DMS153 (cell line): Measurements from ENCODE around the gene CDKAL1.
A peak's percentile ranks its signal among the peaks of the same experiment; 100 is the strongest.
"Not testable (repeated sequence)": the region's sequence is repeated elsewhere in the genome, so short reads cannot be mapped to it uniquely, and the experiment has no call there.

Experiments
- DNase-seq: peaks from one replicate; lab custom pipeline; 2025; lab: John Stamatoyannopoulos, UW

The CDKAL1 gene

GRCh38 chr6:20554326-20554725 is 20.1 kb downstream of the CDKAL1 start:
- no peak for DNase-seq

DNA sequence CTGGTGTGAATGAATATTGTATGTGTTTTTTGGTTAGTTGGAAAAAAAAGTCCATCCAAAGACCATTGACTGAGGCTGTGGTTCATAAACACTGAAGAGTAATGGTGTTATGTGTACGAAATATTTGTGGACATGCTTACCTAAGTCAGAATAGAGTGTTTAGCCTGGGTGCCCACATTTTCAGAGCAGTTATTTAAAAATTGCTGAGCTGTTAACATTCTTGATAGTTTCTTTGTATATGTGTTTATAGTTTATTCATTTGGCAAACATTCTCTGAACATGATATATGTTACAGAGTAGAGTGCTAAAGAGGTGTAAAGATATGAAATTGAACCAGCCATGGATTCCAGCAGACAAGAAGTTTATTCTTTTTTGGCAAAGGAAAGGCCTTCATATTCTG is 20.6 kb downstream of the CDKAL1 start:
- no peak for DNase-seq

GRCh38 chr6:20559924-20560551 is 25.8 kb downstream of the CDKAL1 start:
- DNase-seq = no peak

- DNase-seq = no peak
Measured at GRCh38 chr6:20563377-20563776, 29.1 kb downstream of the CDKAL1 start.

- no peak for DNase-seq
Measured at GRCh38 chr6:20564269-20564668, 30.0 kb downstream of the CDKAL1 start.

DNA sequence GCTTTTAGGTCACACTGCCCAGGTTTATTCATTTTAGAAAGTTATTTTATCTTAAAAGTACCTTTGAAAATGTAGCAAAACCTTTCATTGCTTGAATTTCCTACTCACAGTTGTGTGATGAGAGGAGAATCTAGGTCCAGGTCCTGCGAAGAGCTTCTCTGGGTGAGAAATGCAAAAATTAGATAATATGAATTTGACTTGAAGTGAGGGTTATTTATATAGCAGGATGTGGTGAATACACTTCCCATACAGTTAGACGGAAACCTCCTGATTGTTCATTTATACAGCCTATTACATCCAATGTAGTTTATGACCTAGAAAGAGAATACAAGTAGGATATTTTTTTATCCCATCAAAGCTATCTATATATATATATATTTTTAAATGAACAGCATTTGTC is 30.5 kb downstream of the CDKAL1 start:
- peak; percentile 36 for DNase-seq

DNA sequence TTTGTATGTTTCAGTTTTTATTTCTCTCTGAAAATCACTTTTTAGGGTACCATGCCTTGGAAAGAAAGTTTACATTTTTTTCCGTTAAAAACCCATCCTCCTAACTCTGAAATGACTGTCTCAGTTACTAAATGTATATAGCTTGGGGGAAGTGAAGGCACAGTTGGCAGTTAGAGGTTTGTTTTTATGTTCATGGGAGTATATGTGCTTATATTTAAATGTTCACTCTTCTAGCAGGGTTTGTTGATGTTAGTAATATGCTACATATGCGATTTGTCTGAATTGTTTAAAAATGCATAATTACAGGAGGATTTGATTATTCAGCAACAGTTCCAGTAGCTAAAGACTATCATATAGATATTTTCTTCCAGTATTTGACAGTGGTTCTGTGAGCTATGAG is 31.1 kb downstream of the CDKAL1 start:
- DNase-seq = no peak

DNA sequence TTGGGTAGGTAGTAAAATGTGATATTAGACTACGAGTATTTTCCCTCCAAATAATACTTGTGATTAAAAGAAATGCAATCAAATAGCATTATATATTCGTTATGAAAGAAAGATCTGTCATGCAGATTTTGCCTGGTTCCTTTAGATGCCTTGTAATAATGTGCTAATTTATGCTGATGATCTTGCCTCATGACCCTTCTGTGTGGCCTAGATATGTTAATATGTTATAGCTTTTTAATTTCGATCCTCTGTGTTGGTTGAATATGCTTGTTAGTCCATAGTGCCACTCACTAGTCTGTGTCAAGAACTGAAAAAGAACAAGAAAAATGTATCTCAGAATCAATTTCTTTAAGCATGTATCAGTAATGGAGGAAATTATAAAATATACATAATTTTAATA is 31.9 kb downstream of the CDKAL1 start:
- no peak for DNase-seq

GRCh38 chr6:20569000-20569610 is 34.8 kb downstream of the CDKAL1 start:
- no peak for DNase-seq

DNA sequence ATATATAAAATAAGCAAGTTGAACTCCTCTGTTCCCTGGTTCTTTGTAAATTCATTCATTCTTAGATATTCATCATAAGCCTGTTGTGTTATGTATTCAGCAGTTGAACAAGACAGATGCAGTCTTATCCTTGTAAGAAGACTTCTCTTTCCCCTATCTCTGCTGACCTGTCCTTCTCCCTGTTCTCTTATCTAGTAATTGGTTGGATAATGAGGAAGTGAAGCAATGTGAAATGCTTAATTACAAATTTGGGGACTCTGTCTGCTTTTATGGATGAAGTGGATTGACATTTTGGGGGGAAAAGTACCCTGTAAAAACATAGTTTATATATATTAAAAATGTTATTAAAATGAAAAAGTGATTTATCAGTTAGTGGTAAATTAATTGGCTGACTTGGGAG is 37.0 kb downstream of the CDKAL1 start:
- no peak for DNase-seq

- DNase-seq = no peak
Measured at GRCh38 chr6:20572288-20572687, 38.0 kb downstream of the CDKAL1 start.

- DNase-seq = no peak
Measured at GRCh38 chr6:20572940-20573339, 38.7 kb downstream of the CDKAL1 start.

DNA sequence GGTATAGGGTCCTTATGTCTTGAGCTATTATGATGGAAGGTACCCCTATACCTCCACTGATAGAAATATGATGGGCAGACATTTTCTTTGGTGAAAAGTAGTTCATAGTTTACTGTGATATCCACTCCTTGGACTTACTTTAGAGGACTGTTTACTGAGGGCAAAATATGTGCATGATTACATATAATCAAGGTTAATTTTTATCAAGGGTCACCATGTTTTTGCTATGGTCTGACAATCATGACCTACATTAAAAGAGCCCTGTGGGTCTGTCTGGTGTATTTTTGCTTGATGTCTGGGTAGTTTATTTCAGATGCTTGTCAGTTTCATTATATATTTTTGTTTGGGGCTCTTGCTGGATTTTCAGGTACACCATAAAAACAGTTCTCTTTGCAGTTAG is 40.1 kb downstream of the CDKAL1 start:
- DNase-seq = no peak

DNA sequence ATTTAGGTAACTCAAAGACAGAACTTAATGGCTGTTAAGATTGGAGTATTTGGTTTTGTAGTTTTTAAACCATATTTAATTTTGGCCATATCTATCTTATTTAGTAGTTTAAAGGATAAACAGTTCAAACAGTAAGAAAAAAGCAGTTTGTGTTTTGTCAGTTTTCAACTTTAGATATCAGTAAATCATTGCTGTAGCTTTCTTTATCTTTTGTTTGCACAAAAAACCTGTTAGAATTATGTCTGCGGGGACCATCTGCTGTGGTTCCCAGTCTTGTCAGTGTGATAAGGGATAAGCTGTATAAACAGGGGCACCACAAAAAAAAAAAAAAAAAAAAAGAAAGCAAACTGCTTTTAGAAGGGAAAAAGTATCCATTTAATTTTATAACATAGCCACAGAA is 40.9 kb downstream of the CDKAL1 start:
- DNase-seq = peak; percentile 29

DNA sequence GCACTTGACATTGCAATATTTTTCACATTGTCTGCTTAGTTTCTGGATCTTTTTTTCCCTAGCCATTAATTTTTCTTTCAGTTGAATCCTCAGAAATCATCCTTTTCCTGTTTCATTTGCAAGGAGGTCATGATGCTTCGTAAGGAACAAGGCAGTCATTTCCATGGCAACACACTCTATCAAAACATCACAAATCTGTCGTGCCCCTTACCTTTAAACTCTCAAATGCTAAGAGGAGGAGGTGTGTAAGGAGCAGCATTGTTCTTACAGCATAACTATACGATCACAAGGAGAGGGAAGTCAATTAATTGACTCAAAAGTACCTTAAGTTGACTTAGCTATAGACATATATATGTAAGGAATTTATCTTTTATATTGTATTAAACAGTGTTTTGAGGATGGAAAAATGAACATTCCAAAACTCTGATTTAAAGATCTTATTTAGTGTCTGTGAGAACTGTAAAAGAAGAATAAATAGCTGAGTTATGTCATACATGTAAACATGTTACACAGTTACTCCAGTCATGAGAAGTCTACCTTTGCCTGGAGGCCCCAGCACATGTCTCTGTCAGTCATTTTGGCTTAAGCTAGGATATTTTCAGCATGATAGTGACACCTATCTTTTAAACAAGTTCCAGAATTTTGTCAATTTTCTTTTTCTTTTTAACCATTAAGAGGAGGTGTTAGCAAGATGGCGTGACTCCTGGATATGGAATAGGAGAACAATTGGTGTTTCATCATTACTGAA is 41.6 kb downstream of the CDKAL1 start:
- no peak for DNase-seq

DNA sequence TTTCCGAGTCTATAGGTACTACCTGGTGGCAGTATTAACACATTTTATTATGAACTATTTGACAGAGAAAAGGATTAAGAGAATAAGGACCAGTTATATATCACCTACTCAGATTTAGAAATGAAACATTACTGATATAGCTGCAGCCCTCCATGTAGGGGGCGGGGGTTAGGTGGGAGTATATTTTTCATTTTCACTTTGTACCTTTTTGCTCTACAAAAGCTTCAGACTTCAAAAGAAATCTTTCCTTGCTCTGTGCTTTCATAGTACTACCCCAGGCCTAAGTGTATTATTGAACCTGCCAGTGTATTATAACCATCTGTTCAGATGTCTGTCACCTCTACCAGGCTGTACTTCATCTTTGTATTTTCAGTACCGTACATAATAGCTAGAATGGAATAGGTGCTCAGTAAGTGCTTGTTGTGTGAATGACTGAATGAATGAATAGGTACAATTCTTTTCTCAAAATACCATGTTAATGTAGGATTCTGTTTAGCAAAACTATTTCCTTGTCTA is 43.0 kb downstream of the CDKAL1 start:
- DNase-seq = no peak

DNA sequence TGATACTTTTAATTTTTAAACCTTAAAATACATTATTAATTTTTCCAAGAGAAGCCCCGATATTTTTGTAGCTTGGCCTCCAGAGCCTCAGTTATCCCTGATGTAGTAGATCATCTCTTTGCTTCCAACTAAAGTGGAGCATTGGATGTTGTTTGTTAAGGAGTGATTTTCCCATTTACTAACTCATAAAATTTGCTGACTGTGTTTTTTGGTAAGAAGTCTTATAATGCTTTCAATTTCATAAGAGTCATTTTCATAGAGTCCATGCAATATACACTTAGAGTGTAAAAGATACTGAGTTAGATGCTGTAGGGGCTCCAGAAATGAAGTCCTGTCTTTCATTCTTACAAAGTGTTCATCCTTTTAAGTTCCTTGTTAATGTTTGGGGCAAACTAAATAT is 46.8 kb downstream of the CDKAL1 start:
- DNase-seq = no peak

GRCh38 chr6:20582586-20583443 is 48.6 kb downstream of the CDKAL1 start:
- DNase-seq = no peak

- DNase-seq = peak; percentile 73
Measured at GRCh38 chr6:20583444-20583800, 49.2 kb downstream of the CDKAL1 start.

DNA sequence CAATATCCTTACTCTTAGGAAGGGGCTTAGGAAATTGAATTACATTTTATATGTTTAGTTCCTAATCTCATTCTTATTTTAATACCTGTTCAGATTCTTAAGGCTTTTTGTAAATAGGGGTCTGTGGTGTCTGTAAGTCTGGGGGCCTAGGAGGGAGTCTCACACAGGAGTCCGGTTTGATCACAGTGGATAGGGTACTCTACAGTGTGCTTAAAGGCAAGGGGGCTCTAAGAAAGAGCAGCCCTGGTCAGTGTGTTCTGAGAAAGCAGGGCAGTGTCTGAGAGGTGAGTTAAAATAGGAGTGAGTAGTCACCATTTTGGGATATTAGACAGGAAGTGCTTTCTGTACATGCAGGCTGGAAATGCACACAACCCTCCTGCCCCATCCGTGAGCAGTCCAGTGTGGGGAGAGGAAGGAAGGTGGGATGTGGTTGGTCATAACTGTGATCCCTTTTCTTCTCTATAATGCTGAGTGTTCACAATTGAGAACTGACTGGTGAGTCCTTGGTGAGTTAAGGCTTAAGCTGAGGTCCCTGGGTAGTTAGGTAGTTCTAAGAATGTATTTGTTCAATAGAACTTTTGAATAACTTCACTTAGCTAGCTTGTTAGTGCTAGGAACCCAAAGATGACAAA is 50.0 kb downstream of the CDKAL1 start:
- no peak for DNase-seq

DNA sequence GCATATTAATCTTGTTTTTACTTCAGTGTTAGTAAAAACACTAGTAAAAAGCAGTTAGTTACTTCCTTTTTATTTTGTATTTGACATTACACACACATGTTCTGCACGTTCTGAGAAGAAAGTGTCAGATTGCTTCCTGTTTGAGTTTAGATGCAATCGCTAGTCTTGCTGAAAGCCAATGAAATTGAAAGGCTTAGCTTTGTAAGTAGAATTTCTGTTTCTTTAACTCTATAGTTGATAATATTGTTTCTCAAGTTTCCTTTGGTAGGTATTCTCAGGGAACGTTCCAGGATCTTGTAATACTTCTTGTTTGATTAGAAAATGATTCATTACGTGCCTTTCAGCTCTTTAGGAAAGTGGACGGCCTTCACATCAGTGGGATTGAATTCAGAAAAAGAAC is 55.0 kb downstream of the CDKAL1 start:
- no peak for DNase-seq

- not testable (repeated sequence) for DNase-seq
Measured at GRCh38 chr6:20590476-20590875, 56.2 kb downstream of the CDKAL1 start.
